CD1c-positive myeloid dendritic cell (primary cell): Measurements from ENCODE around the gene CDC25B.

Experiments used
- DNase-seq: peaks from one replicate; pipeline ENCODE4 v3.0.0-alpha.2; 2016; ENCODE audit errors: extremely low spot score

CDC25B gene

GRCh38 chr20:3763671-3764601 lies 32.2 kb upstream of the CDC25B start:
- peak; percentile 77 for DNase-seq

GRCh38 chr20:3764659-3765058 lies 31.5 kb upstream of the CDC25B start:
- DNase-seq = no peak

GRCh38 chr20:3765171-3765882 lies 30.8 kb upstream of the CDC25B start:
- peak; percentile 62 for DNase-seq

GRCh38 chr20:3766422-3767109 lies 29.5 kb upstream of the CDC25B start:
- no peak for DNase-seq

GRCh38 chr20:3767110-3767426 lies 29.0 kb upstream of the CDC25B start:
- DNase-seq = no peak

- DNase-seq = peak; percentile 98
These were observed 28.4 kb upstream of the CDC25B start, which contains the start of gene ADISSP for GRCh38 chr20:3767427-3768341. TSS of gene ADISSP (minus strand) at chr20:3767753. CDS start at chr20:3760100, 7,653 bp downstream.

- peak; percentile 78 for DNase-seq
These were observed 27.6 kb upstream of the CDC25B start for GRCh38 chr20:3768342-3769130.

GRCh38 chr20:3771552-3772058 lies 24.5 kb upstream of the CDC25B start:
- no peak for DNase-seq

- DNase-seq = no peak
These were observed 20.5 kb upstream of the CDC25B start for GRCh38 chr20:3775457-3776108.

GRCh38 chr20:3777381-3777715 lies 18.8 kb upstream of the CDC25B start:
- no peak for DNase-seq

GRCh38 chr20:3777716-3778629 lies 18.1 kb upstream of the CDC25B start:
- DNase-seq = peak; percentile 57

- no peak for DNase-seq
These were observed 17.1 kb upstream of the CDC25B start for GRCh38 chr20:3778976-3779375.

GRCh38 chr20:3781153-3781910 lies 14.8 kb upstream of the CDC25B start, which contains the start of gene SPEF1:
TSS of gene SPEF1 (minus strand) at chr20:3781448. CDS start at chr20:3781287, 161 bp downstream.
- peak; percentile 94 for DNase-seq

GRCh38 chr20:3782597-3782996 lies 13.5 kb upstream of the CDC25B start:
- no peak for DNase-seq

- no peak for DNase-seq
These were observed 13.0 kb upstream of the CDC25B start for GRCh38 chr20:3783068-3783489.

- DNase-seq = no peak
These were observed 12.5 kb upstream of the CDC25B start for GRCh38 chr20:3783511-3784195.

GRCh38 chr20:3784216-3784853 lies 11.8 kb upstream of the CDC25B start:
- no peak for DNase-seq
